Germinal center (tissue), 1 donor: Measurements from ENCODE around the gene ARID3A.
"Not testable (repeated sequence)": the region's sequence is repeated elsewhere in the genome, so short reads cannot be mapped to it uniquely, and the experiment has no call there.

Experiments
- DNase-seq: peaks from one replicate; pipeline ENCODE4 v3.0.0; 2012; ENCODE audit warnings: mixed read lengths, low spot score

The ARID3A gene

DNA sequence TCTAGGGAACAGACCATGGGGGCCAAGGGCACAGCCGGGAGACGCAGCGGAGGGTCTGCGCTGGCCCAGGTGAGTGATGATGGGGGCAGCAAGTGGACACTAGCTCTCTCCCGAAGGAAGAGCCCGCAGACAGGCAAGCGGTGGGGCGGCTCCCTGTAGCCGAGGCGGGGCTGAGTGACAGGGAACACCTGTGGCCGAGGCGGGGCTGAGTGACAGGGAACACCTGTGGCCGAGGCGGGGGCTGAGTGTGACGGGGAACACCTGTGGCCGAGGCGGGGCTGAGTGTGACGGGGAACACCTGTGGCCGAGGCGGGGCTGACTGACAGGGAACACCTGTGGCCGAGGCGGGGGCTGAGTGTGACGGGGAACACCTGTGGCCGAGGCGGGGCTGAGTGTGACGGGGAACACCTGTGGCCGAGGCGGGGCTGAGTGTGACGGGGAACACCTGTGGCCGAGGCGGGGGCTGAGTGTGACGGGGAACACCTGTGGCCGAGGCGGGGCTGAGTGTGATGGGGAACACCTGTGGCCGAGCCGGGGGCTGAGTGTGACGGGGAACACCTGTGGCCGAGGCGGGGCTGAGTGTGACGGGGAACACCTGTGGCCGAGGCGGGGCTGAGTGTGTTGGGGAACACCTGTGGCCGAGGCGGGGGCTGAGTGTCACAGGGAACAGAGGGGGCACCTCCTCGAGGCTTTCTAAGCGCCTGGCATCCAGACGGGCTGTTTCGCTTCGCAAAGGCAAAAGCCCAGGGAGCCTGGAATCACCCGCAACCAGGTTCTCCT is 34.2 kb upstream of the ARID3A start:
- not testable (repeated sequence) for DNase-seq

DNA sequence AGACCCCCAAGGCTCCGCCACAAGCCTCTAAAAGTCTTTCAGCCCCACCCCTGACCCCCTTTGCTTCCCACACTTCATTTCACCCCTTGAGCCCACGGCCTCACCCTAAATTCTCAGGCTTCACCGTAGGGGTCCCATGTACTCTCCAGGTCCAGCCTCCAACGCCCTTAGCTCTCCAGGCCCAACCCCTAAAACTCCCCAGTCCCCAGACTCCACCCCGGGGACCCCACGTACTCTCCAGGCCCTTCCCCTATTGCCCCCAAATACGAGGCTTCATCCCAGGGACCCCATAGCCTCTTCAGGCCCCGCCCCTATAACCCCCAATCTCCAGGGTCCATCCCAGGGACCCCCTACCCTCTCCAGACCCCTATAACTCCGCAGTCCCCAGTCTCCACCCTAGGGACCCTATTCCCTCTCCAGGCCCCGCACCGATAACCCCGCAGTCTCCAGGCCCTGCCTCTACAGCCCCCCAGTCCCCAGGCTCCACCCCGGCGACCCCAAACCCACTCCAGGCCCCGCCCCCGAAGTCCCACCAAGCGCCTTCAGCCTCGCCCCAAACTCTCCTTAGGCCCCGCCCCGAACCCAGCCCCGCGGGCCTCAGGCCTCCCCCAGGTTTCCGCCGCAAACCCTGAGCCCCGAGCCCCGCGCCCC is 33.5 kb upstream of the ARID3A start:
- DNase-seq = peak; percentile 59

DNA sequence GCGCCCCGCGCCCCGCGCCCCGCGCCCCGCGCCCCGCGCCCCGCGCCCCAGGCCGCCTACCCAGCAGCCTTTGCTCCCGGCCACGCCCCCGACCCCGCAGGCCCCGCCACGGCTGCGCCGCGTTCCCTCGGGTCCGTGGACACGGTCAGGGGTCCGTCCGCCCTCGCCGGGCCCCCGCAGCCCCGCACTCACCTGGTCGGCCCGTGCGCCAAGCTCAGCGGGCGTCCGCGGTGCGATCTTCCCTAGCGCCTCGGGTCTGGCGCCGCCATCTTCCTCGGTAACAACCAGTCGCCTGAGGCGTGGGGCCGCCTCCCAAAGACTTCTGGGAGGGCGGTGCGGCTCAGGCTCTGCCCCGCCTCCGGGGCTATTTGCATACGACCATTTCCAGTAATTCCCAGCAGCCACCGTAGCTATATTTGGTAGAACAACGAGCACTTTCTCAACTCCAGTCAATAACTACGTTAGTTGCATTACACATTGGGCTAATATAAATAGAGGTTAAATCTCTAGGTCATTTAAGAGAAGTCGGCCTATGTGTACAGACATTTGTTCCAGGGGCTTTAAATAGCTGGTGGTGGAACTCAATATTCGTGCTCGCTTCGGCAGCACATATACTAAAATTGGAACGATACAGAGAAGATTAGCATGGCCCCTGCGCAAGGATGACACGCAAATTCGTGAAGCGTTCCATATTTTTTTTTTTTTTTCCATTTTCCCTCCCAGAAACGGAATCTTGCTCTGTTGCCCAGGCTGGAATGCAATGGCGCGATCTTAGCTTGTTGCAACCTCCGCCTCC is 32.7 kb upstream of the ARID3A start, which contains the start of the genes MED16 and RNU6-9:
Gene MED16, minus strand, starts transcription at position 294 of the 796 bp plus-strand sequence. CDS start 2,056 bp downstream, outside the sequence.
Gene RNU6-9, plus strand, starts transcription at position 591 of the 796 bp plus-strand sequence.
- DNase-seq = peak; percentile 95

DNA sequence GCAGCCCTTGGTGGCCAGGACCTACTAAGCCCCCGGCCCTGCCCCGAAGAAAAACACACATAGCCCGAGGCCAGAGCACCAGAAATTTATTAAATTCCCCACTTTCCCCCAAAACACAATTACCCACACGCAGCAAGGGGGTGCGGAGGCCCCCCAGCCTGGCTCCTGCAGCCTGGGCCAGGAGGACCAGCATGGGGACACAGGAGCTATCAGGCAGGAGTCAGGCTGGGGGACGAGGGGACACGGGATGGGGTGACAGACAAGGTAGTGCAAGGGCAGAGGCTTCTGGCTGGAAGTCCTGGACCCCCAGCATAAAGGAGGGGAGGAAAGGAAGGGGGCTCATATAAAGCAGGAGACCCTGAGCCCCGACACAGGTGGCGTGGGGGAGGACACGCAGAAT is 29.4 kb upstream of the ARID3A start:
- no peak for DNase-seq

DNA sequence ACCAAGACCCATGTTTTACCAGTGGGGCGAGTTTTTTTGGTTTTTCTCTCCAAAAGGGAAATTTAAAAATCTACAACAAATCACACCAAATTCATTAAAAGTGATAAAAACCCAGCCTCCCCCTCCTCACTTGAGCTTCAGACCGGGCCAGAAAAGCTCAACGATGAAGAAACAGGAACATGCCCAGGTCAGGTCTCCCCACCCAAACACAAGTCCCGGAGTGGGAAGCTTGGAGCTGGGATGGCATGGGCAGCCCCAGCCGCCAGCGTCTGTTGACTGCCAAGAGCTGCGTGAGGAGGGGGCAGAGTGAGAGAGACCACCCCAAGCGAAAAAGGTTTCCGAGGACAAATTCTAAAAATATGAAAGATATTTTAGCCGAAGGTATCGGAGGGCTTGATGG is 28.8 kb upstream of the ARID3A start:
- no peak for DNase-seq

DNA sequence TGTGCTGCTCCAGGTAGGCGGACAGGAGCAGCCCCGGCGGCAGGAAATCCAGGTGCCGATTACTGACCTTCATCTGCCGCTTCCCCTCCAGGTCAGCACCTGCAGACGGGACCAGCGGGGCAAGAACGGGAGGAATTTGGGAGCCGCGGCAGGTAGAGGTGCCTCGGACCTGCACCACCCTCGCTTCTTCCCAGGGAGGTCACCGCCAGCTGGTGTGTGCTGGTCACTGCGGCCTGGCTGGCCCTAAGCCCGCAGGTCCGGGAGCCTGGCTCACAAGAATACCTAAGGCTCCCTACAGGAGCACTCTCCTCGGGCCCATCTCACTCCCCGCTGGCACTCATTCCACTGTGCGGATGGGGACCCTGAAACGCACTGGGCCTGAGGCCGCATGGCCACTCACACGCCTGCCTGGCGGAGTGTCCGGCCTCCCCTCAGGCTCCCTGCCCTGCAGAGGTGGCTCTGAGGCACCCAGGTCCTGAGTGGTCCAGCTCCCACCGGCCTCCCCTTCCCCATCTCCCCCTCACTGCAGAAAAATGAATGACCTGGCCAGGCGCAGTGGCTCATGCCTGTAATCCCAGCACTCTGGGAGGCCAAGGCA is 28.3 kb upstream of the ARID3A start:
- no peak for DNase-seq

DNA sequence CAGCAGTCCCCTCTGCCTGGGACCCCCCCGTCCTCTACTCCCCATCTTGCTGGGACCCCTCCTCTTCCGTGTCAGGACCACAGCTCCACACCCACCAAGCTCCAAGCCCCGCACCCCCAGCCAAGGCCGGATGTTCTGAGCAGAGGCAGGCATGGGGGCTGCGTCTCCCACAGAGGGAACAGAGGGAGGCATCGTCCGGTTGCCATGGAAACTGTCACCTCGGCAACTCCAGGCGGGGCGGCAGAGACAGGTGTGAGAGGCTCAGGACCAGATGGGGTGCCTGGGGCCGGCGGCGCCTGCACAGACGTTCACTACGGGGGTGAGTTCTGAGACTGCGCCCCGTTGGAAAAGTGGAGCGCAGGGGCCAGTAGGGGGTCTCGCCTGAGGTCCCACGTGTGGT is 27.2 kb upstream of the ARID3A start:
- peak; percentile 58 for DNase-seq

DNA sequence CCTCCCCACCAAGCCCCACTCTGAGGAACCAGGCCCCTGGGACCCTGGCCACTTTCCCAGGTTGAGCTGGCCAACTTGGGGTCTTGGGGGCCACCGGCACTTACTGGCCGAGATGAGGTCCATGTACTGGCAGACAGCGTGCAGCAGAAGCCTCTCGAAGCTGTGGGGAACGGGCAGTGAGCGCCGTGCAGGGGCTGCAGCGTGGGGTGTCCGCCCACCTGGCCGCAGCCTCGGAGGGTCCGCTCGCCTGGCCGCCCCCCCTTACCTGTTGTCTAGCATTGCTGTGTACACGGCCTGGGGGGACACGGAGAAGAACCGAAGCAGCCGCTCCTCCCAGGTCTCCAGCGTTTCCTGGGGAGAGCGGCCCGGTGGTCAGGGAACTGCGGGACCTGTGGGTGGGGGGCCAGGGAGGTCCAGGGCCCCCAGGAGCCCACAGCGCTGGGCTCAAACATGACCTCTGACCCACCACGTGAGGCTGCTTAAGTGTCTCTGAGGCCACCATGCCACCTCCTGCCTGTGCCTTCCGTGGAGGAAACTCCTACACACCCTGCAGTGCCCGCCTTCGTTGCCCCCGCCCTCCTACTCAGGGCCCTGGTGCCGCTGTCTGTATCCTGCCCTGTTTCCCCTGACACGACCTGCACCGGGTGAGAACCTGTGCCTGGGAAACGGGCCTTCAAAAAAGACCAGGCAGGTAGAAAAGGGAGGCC is 26.3 kb upstream of the ARID3A start:
- DNase-seq = no peak

DNA sequence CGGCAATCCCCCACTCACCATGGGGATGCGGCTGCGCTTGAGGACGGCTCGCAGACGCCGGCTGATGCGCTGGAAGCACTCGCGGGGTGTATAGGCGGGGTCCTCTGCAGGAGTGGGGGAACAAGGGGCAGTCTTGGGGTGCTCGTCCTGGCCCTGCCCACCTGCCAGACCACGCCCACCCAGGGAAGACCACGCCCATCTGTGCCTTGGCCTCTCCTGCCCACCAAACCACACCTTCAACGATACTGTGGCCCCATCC is 25.9 kb upstream of the ARID3A start:
- DNase-seq = no peak

DNA sequence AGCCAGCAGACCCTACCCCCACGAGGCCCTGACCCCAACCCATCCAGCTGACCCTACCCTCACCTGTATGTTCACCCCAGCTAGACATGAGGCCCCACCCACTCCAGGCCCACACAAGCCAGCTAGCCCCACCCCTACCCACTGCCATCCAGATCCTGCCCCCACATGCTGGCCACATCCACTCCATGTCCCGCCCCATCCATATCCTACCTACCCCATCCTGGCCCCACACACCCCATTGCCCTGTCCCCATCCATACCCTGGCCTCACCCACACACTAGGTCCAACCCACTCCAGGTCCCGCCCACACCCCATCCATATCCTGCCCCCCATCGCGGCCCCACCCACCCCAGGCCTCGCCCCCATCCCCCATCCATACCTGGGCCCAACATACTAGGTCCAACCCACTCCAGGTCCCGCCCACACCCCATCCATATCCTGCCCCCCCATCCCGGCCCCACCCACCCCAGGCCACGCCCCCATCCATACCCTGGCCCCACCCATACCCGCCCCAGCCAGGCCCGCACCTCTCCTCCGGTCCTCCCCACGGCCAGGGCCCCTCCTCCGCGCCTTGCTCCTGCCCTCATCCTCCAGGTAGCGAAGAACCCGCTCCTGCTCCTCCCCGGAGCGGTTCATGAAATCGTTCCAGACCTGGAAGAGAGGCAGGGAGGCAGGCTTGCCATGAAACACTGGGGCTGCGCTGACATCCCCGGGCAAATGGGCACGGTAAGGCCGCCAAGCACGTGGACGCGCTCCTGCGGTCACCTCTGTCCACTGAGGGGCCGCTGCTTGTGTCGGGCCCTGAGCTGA is 25.3 kb upstream of the ARID3A start:
- DNase-seq = peak; percentile 47

DNA sequence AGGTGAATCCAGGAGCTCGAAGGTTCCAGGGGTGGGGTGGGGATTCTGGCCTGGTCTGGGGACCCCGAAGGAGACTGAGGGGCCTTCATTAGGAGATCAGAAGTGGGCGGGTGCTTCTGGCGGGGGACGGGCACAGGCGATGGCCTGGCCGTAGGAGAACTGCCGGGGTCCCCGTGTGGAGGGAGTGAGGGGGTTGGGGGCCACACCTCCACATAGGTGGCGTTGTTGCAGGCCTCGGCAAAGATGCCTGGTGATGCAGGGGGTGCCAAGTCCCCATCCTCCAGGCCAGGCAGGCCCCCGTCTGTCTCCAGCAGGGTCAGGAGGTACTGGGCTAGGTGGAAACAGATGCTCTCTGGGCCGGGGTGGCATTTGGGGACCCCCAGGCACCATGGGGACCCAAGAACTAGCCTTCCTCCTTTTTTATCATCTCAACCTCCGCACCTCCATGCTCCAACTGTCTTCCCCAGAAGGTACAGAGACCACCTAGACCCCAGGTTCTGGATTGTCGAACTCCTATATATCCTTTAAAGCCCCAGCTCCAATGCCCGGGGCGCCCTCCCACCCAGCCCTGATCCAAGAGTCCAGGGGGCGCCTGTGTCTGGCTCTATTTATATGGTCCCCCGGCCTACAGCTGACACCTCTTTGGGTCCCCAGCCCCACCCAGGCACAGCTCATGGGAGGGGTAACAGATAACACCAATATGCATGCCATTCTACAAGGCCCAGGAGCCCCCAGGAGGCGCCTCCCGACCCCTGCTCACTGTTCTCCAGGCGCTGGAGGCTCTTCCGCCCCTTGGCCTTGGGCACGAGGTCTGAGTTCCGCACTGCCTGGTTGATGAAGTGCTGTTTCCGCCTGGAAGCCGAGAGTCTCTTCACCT is 24.4 kb upstream of the ARID3A start:
- no peak for DNase-seq

DNA sequence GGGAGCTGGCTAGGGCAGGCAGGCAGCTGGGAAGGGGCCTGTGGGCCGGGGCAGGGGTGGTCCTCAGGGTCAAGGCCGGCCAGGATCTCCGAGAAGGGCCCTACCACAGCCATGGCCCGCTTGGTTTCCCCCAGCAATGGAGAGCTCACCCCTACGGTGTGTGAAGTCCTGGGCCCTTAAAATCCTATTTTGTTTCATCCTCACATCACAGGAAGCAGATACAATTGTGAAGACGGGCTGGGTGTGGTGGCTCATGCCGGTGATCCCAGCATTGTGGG is 23.8 kb upstream of the ARID3A start:
- no peak for DNase-seq

DNA sequence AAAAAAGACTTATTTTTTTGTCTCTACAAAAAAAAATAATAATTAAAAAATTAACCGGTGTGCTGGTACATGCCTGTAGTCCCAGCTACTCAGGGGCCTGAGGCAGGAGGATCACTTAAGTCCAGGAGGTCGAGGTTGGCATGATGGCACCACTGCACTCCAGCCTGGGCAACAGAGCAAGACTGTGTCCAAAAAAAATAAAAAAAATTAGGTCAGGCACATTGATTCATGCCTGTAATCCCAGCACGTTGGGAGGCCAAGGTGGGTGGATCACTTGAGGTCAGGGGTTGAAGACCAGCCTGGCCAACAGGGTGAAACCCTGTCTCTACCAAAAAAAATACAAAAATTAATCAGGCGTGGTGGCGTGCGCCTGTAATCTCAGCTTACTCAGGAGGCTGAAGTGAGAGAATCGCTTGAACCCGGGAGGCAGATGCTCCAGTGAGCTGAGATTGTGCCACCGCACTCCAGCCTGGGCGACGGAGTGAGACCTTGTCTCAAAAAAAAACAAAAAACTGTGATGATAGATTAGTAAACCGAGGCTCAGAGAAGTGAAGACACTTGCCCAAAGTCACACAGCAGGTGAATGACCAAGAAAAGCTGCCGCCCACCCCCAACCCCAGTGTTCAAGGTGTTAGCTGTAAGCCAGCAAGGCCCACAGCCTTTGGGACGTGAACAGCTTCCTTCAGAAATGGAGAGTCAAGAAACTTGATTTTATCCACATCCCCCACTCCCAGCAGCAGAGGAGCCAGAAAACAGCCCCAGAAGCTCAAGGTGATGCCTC is 23.2 kb upstream of the ARID3A start:
- DNase-seq = no peak

DNA sequence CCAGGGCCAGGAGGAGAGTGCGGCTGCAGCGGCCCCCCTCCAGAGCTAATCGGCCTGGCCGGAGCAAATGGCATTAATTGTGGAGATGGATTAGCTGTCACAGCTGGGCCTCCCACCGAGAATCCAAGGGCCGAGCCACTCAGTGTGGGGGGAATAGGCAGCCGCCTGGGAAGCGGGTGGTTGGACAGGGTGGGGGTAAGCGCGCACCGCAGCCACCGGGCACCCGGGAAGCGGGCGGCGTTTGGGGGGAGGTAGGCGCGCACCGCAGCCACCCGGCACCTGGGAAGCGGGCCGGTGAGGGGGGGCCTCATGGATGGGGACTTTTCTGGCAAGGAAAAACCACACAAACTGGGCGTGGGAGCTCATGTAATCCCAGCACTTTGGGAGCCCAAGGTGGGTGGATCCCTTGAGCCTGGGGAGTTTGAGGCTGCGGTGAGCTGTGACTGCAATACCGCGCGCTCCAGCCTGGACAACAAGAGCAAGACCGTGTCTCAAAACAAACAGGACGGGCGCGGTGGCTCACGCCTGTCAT is 22.5 kb upstream of the ARID3A start:
- no peak for DNase-seq

DNA sequence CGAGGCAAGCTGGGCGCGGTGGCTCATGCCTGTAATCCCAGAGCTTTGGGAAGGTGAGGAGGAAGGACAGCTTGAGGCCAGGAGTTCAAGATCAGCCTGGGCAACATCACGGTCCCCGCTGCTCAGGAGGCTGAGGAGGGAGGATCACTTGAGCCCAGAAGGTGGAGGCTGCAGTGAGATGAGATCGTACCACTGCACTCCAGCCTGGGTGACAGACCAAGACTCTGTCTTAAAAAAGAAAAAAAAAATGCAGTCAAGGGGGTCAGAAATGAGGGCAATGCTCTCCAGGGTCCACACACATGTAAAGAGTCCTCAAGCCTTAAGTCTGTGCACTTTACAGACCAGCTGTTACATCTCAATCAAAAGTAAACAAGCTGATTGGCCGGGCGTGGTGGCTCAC is 21.3 kb upstream of the ARID3A start:
- DNase-seq = no peak

DNA sequence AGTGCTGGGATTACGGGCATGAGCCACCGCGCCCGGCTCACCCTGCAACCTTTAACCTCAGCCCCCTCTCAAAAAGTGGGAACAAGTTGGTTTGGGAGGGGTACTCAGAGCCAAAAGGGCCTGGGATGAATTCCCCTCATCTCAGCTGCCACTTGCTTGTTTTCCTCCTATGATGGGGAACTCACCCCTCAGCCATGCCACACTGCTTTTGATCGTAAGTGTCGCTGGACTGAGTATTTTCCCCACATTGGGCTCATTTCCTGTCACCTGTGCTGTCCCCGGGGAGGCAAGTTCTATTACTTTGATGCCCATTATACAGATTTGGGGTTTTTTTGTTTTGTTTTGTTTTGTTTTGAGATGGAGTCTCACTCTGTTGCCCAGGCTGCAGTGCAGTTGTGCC is 19.4 kb upstream of the ARID3A start:
- no peak for DNase-seq

DNA sequence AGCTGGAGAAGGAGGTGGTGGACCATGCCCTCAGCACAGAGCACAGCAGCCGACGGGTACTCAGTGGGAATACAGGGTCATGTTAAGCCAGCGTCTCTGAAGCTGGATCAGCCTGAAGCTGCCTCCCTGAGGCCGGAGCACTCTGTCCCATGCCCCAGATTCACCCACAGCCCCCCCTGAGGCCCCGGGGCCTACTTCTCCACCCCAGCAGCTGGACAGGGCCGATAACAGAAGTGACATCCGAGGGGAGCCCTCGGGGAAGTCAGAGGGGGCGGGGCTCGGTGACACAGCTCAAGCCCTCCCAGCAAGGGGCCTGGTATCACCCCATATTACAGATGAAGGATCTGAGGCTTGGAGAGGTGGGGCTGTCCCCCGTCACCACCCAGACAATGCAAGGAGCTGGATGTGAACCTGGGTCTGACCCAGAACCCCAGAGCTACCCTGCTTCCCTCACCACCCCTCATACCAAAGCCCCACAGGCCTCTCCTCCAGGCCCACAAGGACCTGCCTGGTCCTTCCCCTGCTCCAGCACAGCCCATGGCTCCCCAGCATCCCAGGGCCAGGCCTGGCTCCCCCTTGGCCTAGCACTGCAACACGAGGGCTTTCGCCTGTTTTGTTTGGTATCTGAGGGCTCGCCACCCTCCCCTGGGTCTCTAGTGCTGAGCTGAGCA is 18.5 kb upstream of the ARID3A start:
- peak; percentile 55 for DNase-seq

DNA sequence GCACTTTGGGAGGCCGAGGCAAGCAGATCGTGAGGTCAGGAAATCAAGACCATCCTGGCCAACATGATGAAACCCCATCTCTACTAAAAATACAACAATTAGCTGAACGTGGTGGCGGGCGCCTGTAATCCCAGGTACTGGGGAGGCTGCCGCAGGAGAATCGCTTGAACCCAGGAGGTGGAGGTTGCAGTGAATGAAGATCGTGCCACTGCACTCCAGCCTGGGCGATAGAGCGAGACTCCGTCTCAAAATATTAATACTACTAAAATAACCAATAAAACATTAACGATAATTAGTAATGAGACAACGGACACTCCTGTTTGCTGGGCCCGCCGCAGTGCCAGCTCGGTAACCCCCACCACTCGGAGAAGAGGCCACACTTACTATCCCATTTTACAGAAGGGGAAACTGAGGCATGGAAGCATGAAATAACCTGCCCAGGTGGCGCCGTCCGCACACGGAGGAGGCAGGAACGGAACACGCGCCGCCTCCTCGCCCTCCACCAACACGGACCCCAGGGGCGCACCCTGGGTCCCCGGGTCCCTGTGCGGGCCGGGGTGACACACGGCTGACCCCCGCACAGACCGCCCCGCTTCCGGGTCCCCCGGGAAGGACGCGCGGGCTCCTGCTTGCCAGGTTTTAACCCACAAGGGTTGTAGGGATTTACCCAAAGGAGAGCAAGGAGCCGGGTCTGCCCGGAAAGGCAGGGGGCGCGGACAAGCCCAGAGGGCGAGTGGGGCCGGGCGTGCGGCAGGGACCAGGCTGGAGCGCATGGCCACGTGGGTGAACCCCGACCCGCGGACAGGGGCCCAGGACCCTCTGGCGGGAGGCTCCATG is 14.4 kb upstream of the ARID3A start:
- no peak for DNase-seq
